HG02870 (cell line): ENCODE data around the gene ADAMTSL2.

Experiments used
- ATAC-seq: cut with Tn5 transposase; IDR thresholded peaks from one replicate; pipeline ENCODE4 v1.9.1; 2021; ENCODE audit warnings: mild to moderate bottlenecking, moderate library complexity; ENCODE audit not compliant: unreplicated experiment

Gene ADAMTSL2

GRCh38 chr9:133571896-133572595 lies 37.5 kb downstream of the ADAMTSL2 start:
- ATAC-seq: no peak

GRCh38 chr9:133572821-133573361 lies 38.4 kb downstream of the ADAMTSL2 start:
- ATAC-seq: no peak

- ATAC-seq: no peak
These were observed 39.4 kb downstream of the ADAMTSL2 start for GRCh38 chr9:133573791-133574515.

- ATAC-seq: no peak
These were observed 40.3 kb downstream of the ADAMTSL2 start for GRCh38 chr9:133574771-133575170.

- ATAC-seq: no peak
These were observed 40.9 kb downstream of the ADAMTSL2 start for GRCh38 chr9:133575186-133576030.

GRCh38 chr9:133576031-133576874 lies 41.7 kb downstream of the ADAMTSL2 start:
- ATAC-seq: no peak

GRCh38 chr9:133576875-133577736 lies 42.6 kb downstream of the ADAMTSL2 start:
- ATAC-seq: no peak

- no peak for ATAC-seq
These were observed 43.2 kb downstream of the ADAMTSL2 start for GRCh38 chr9:133577737-133578112.

- ATAC-seq: no peak
These were observed 44.3 kb downstream of the ADAMTSL2 start for GRCh38 chr9:133578524-133579441.

- no peak for ATAC-seq
These were observed 45.3 kb downstream of the ADAMTSL2 start for GRCh38 chr9:133579601-133580418.

- no peak for ATAC-seq
These were observed 45.9 kb downstream of the ADAMTSL2 start for GRCh38 chr9:133580419-133580738.

GRCh38 chr9:133581011-133581410 lies 46.5 kb downstream of the ADAMTSL2 start:
- ATAC-seq: no peak

- ATAC-seq: no peak
These were observed 47.2 kb downstream of the ADAMTSL2 start for GRCh38 chr9:133581513-133582343.

- no peak for ATAC-seq
These were observed 48.1 kb downstream of the ADAMTSL2 start for GRCh38 chr9:133582501-133583045.

- ATAC-seq: no peak
These were observed 48.6 kb downstream of the ADAMTSL2 start for GRCh38 chr9:133583111-133583510.

- no peak for ATAC-seq
These were observed 49.1 kb downstream of the ADAMTSL2 start for GRCh38 chr9:133583586-133583985.

- no peak for ATAC-seq
These were observed 49.7 kb downstream of the ADAMTSL2 start for GRCh38 chr9:133584167-133584558.
